ENCODE measurements around the gene RBBP8NL.
"Not testable (repeated sequence)": the region's sequence is repeated elsewhere in the genome, so short reads cannot be mapped to it uniquely, and the experiment has no call there.

Gene RBBP8NL

GRCh38 chr20:62430311-62430853 is 3.0 kb upstream of the RBBP8NL start:
- TF ChIP-seq CTCF (IDR thresholded peaks at IDR 0.05; ENCODE audit: insufficient read depth, missing control alignments), result no peak
- no peak for DNase-seq (ENCODE audit: insufficient read length, low spot score)
- no peak for FAIRE-seq

DNA sequence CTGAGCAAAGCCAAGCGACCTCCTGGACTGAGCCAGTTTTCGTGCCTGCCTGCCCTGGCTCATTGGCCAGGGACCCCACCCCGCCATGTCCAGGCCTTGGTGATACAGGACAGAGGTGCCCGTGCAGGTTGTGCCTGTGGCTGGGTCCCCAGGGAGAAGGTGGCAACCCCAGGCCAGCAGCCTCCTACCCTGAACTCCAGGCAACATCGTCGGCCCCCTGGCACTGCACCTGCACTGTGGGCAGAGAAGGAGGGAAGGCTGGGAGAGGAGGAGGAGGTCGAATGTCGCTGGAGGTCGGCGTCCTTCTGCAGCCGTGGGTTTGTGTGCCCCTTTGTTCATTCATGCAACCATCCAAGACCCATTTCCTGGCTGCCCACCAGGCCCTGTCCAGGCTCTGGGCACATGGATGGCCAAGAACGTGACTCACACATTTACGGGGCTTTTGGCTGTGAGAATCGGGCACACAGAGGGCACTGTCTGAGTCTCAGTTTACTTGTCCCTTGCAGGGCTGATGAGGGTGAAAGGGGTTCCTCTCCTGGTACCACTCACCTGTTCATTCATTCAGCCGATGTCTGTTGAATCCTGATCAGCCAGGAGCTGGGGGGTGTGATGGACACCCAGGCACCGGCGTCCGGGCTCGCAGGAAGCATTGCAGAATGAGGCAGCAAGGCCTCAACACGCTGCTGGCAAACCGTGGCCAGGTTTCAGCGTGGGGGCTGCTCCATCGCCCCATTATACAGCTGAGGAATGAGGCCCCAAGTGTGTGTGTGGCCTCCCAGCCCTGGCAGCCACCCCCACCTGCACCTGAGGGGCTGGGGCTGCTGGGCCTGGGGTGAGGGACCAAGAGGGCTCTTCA is 2.3 kb upstream of the RBBP8NL start:
- no peak for TF ChIP-seq CTCF (IDR thresholded peaks at IDR 0.05; ENCODE audit: insufficient read depth, missing control alignments)
- no peak for DNase-seq (ENCODE audit: insufficient read length, low spot score)
- FAIRE-seq, result no peak

GRCh38 chr20:62428396-62429295 is 1.3 kb upstream of the RBBP8NL start:
- FAIRE-seq, result no peak
- DNase-seq (ENCODE audit: insufficient read length, low spot score), result no peak
- no peak for TF ChIP-seq CTCF (IDR thresholded peaks at IDR 0.05; ENCODE audit: insufficient read depth, missing control alignments)

DNA sequence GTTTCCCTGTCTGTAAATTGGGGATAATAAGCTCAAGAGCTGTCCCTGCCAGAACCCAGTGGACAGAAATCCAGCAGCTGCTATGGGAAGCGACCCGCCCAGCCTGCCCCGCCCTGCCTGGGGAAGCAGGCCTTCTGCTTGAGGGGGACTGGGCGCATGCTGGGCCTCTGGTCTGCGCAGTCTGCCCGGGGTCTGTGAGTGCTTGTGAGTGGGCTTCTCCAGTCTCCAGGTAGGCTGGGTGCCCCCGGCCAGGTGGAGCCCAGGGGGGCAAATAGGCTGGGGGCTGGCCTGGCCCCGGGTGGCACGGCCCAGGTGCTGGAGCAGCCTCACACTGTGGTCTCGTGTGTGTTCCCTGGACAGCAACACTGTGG is 648 bp upstream of the RBBP8NL start:
- FAIRE-seq (no peak), DNase-seq (ENCODE audit: insufficient read length, low spot score) (no peak)
- no peak for TF ChIP-seq CTCF (IDR thresholded peaks at IDR 0.05; ENCODE audit: insufficient read depth, missing control alignments)

DNA sequence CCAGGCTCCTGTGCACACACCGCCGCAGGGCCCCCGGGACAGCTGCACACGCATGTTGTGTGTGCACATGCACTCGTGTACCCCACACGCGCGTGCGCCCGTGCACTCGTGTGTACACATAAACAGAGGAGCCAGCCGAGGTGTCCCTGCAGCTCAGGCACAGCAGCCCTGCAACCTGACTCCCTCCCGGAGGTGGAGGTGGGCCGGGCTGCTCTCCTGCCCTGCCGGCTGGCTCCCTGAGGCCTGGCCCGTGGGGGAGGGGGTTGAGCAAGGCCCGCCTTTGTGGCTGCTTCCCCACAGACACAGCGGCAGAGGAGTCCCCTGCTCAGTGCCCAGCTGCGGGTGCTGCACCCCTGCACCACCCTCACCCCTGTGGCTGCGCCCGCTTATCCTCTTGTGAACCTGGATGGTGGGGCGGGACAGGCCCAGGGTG is 624 bp downstream of the RBBP8NL start:
- no peak for TF ChIP-seq CTCF (IDR thresholded peaks at IDR 0.05; ENCODE audit: insufficient read depth, missing control alignments)
- DNase-seq (ENCODE audit: insufficient read length, low spot score), result no peak
- FAIRE-seq, result no peak

GRCh38 chr20:62426059-62426348 is 1.3 kb downstream of the RBBP8NL start:
- DNase-seq (ENCODE audit: insufficient read length, low spot score); FAIRE-seq: not testable (repeated sequence)

- no peak for FAIRE-seq
- TF ChIP-seq CTCF (IDR thresholded peaks at IDR 0.05; ENCODE audit: insufficient read depth, missing control alignments), result no peak
- no peak for DNase-seq (ENCODE audit: insufficient read length, low spot score)
Measured at GRCh38 chr20:62425281-62426058, 1.9 kb downstream of the RBBP8NL start.
